Breast epithelium (tissue), 4 donors: Measurements from ENCODE around the gene NCAM2. TPM values are rescaled to one million over a fixed set of nuclear protein-coding genes. Genes with fewer than 3 reads are reported as not detected.

Experiments used
- DNase-seq, 2 donors: peaks; one replicate each; pipeline ENCODE4 v3.0.0-alpha.2; 2019; ENCODE audit warnings: low spot score in 2 of 2
- H3K27ac ChIP-seq, 2 donors: fragments of 200-600 bp; sonication (generic) in 1 of 2; one replicate each; pipeline ENCODE4 v1.5.1; 2016 to 2019; ENCODE audit warnings: mild to moderate bottlenecking in 1 of 2
- H3K27me3 ChIP-seq, 2 donors: fragments of 200-600 bp; sonication (generic) in 1 of 2; one replicate each; pipeline versions ENCODE4 v1.5.1 to v1.6.0; 2017 to 2019; ENCODE audit warnings: control low read depth in 1 of 2, mild to moderate bottlenecking in 1 of 2
- H3K36me3 ChIP-seq: fragments of 200-600 bp; one replicate; pipeline ENCODE4 v1.5.1; 2019
- H3K4me1 ChIP-seq, 2 donors: fragments of 200-600 bp; sonication (generic); one replicate each; pipeline ENCODE4 v1.5.1; 2016 to 2019; ENCODE audit warnings: control low read depth in 1 of 2
- H3K4me3 ChIP-seq, 3 donors: fragments of 200-600 bp; sonication (generic); 1 replicate in 2 of 3; 2 replicates in 1 of 3; pipeline ENCODE4 v1.5.1; 2016 to 2019; ENCODE audit warnings: mild to moderate bottlenecking in 3 of 3, moderate library complexity in 2 of 3
- H3K9me3 ChIP-seq, 2 donors: fragments of 200-600 bp; sonication (generic) in 1 of 2; one replicate each; pipeline ENCODE4 v1.5.1; 2016 to 2019; ENCODE audit warnings: control low read depth in 1 of 2
- POLR2A ChIP-seq: fragments of 450-650 bp; IDR thresholded peaks from one replicate; pipeline ENCODE4 v1.6.1; 2016; ENCODE audit warnings: antibody characterized with exemption, mild to moderate bottlenecking, moderate library complexity
- POLR2AphosphoS5 ChIP-seq, 3 donors: sonication (generic); formaldehyde crosslinking; IDR thresholded peaks; one replicate each; pipeline ENCODE4 v1.6.1; 2017; ENCODE audit warnings: antibody characterized with exemption in 3 of 3
- intact Hi-C: fragments of 100-400 bp; cut with DNase I; formaldehyde crosslinking; loops from one replicate; pipeline ENCODE4 v1.15.1; 2023; ENCODE audit warnings: low total_unique reads
- total RNA-seq, 3 donors: library from RNA; depleted of rRNA; stranded (reverse); fragments of >200 nt; gene quantifications; one replicate each; pipeline ENCODE4 v1.1.0, GENCODE V29; 2016
- TF ChIP-seq, protein P1 (sequence below), 3 donors: fragments of 450-650 bp; IDR thresholded peaks; one replicate each; pipeline ENCODE4 v1.5.1; 2016 to 2017; ENCODE audit warnings: antibody characterized with exemption in 3 of 3, mild to moderate bottlenecking in 3 of 3, moderate library complexity in 3 of 3

NCAM2 gene
- total RNA-seq, 3 donors from 2014 or later, result 2.6 to 6.3 (median 3.6) TPM

DNA sequence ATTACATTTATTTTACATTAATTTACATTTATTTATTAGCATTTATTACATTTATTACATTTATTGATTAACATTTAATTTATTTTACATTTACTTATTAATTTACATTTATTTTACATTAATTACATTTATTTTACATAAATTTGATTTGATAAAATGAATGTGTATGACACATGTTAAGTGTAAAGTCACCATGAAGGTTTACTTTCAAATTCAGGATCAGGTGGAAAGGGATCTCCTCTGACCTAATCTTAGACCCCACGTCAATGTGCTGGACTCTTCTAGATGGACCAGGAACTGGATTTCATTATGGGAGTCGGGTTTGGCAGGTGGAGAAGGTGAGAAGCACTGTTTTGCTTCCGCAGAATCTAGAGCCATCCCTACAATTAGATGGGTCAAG, 76.1 kb downstream of the NCAM2 start:
- intact Hi-C loops, result no loop called here
- Histone ChIP-seq H3K27me3 (no peaks in the 10 kb centered on the region), H3K27ac (no peak overlapping the region), H3K36me3 (no peaks in the 10 kb centered on the region), H3K9me3 (no peaks in the 10 kb centered on the region), H3K4me1 (no peaks in the 10 kb centered on the region), H3K4me3 (no peak overlapping the region)
- no peak for DNase-seq
- no peak for TF ChIP-seq POLR2AphosphoS5 (IDR thresholded peaks at IDR 0.05)
- TF ChIP-seq POLR2A, result no peak
- TF ChIP-seq, protein P1, sequence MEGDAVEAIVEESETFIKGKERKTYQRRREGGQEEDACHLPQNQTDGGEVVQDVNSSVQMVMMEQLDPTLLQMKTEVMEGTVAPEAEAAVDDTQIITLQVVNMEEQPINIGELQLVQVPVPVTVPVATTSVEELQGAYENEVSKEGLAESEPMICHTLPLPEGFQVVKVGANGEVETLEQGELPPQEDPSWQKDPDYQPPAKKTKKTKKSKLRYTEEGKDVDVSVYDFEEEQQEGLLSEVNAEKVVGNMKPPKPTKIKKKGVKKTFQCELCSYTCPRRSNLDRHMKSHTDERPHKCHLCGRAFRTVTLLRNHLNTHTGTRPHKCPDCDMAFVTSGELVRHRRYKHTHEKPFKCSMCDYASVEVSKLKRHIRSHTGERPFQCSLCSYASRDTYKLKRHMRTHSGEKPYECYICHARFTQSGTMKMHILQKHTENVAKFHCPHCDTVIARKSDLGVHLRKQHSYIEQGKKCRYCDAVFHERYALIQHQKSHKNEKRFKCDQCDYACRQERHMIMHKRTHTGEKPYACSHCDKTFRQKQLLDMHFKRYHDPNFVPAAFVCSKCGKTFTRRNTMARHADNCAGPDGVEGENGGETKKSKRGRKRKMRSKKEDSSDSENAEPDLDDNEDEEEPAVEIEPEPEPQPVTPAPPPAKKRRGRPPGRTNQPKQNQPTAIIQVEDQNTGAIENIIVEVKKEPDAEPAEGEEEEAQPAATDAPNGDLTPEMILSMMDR (IDR thresholded peaks at IDR 0.05), result no peak

DNA sequence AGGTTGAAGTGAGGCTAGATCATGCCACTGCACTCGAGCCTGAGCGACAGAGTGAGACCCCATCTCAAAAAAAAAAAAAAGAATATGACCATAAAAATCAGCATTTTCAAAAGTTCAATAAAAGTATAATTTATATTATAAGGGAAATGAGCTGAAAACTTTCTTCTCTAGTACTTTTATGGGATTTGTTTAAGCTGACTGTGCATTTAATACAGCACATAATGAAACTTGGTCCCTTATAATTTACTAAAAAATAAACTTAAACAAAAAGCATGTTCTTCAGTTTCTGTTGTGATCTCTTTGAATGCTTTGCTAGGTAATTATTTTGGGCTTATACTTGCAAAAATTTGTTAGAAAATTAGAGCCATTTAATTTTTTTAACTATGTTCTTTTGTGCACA, 77.8 kb downstream of the NCAM2 start:
- H3K36me3 ChIP-seq, result no peaks in the 10 kb centered on the region

DNA sequence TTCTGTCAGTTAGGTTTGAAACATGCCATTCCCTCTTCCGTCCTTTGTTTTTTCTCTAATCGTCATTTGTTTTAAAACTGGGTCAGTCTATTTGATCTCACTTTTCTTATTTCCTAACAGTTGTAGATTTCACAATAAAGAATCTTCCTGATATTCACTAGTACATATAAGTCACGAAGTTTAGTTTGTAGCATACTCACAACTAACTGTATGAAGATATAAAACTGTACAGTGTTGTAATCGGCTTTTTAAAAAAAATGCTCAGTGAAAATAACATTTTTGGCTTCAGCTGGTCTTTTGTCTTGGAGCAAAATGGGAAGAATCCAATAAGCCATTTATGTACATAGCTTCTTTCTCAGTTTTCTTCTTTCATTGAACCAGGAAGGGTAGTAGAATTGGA, 78.3 kb downstream of the NCAM2 start:
- no peaks in the 10 kb centered on the region for H3K36me3 ChIP-seq
- no peaks in the 10 kb centered on the region for H3K9me3 ChIP-seq
- H3K4me1 ChIP-seq, result no peaks in the 10 kb centered on the region
- DNase-seq, result no peak
- H3K4me3 ChIP-seq, result no peak overlapping the region
- no peaks in the 10 kb centered on the region for H3K27me3 ChIP-seq
- intact Hi-C loops, result no loop called here
- TF ChIP-seq POLR2A (no peak), POLR2AphosphoS5 (IDR thresholded peaks at IDR 0.05) (no peak)
- TF ChIP-seq, protein P1 (IDR thresholded peaks at IDR 0.05), result no peak
- H3K27ac ChIP-seq, result no peak overlapping the region

More for the DNA sequence above, 77.8 kb downstream of the NCAM2 start:
- H3K27ac ChIP-seq, result no peak overlapping the region
- TF ChIP-seq, protein P1 (IDR thresholded peaks at IDR 0.05), result no peak
- TF ChIP-seq POLR2AphosphoS5 (IDR thresholded peaks at IDR 0.05), result no peak
- no peak for TF ChIP-seq POLR2A
- no peak overlapping the region for H3K4me3 ChIP-seq
- intact Hi-C loops, result no loop called here
- no peaks in the 10 kb centered on the region for H3K9me3 ChIP-seq
- H3K4me1 ChIP-seq, result no peaks in the 10 kb centered on the region
- H3K27me3 ChIP-seq, result no peaks in the 10 kb centered on the region
- DNase-seq, result no peak

DNA sequence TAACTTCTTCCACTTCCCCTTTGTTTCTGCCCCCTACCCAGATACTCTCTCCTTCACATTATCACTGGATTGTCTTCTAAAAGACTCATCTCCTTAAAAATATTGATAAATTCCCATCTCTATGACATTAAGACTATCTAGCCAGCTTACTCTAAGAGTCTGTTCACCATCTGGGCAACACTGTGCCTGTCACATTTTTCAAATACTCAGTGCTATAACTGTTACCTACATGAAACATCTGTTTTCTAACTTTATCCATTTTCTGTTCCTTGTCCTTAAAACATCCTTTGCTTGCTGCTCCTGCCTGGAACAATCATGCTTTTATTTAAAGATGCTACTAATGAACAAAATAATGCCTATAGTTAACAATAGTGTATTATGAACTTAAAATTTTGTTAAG, 81.4 kb downstream of the NCAM2 start:
- Histone ChIP-seq H3K4me3 (no peak overlapping the region), H3K4me1 (no peaks in the 10 kb centered on the region), H3K36me3 (no peaks in the 10 kb centered on the region), H3K27me3 (no peaks in the 10 kb centered on the region), H3K9me3 (no peaks in the 10 kb centered on the region), H3K27ac (no peak overlapping the region)
- intact Hi-C loops, result no loop called here
- TF ChIP-seq POLR2A (no peak), POLR2AphosphoS5 (IDR thresholded peaks at IDR 0.05) (no peak)
- TF ChIP-seq, protein P1 (IDR thresholded peaks at IDR 0.05), result no peak
- no peak for DNase-seq

DNA sequence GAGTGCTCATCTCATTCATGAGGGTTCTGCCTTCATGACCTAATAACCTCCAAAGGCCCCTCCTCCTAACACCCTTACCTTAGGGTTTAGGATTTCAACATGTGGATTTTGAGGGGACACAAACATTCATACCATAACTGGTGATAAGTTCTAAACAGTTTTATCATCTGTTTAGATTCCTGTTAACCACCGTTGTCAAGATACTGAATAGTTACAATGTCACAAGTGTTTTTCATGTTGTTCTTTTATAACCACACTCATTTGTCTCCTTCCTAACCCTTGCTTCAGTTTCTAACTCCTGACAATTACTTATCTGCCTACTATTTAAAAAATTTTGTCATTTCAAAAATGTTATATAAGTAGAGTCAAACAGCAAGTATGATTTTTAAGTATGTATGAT, 86.0 kb downstream of the NCAM2 start:
- H3K27me3 ChIP-seq, result no peaks in the 10 kb centered on the region
- no peak for TF ChIP-seq POLR2A
- TF ChIP-seq, protein P1 (IDR thresholded peaks at IDR 0.05), result no peak
- no peak for TF ChIP-seq POLR2AphosphoS5 (IDR thresholded peaks at IDR 0.05)
- intact Hi-C loops, result no loop called here
- H3K27ac ChIP-seq, result no peak overlapping the region
- no peaks in the 10 kb centered on the region for H3K9me3 ChIP-seq
- no peaks in the 10 kb centered on the region for H3K36me3 ChIP-seq
- H3K4me3 ChIP-seq, result no peak overlapping the region
- DNase-seq, result no peak
- H3K4me1 ChIP-seq, result no peaks in the 10 kb centered on the region
